ENCODE results near the gene AHRR. TPM values are rescaled to one million over a fixed set of nuclear protein-coding genes. Genes with fewer than 3 reads are reported as not detected.

AHRR gene
- total RNA-seq, 1 donor from 2014 or later = 10.5 TPM

- Histone ChIP-seq H3K27ac (ENCODE audit: low read depth, low read length) (peak overlapping the region; percentile 65), H3K4me3 (ENCODE audit: insufficient read depth, low read depth, low read length) (peak overlapping the region; percentile 50), H3K9ac (ENCODE audit: low read length) (peak overlapping the region; percentile 78), H4K20me1 (ENCODE audit: insufficient read depth, low read length) (peaks cover 31% of the 10 kb centered on the region), H2AFZ (ENCODE audit: low read depth, low read length) (peak overlapping the region; percentile 69), H3K79me2 (ENCODE audit: insufficient read depth, low read length) (peaks cover 61% of the 10 kb centered on the region), H3K4me1 (ENCODE audit: insufficient read depth, low read length) (peaks cover 12% of the 10 kb centered on the region), H3K27me3 (ENCODE audit: insufficient read depth, low read length) (no peaks in the 10 kb centered on the region), H3K9me3 (ENCODE audit: insufficient read depth, low read depth, low read length) (no peaks in the 10 kb centered on the region), H3K4me2 (ENCODE audit: low read length) (peak overlapping the region; percentile 81), H3K36me3 (ENCODE audit: insufficient read depth, low read length) (no peaks in the 10 kb centered on the region)
- Mint-ChIP-seq H3K4me1 (ENCODE audit: low read depth, unreplicated experiment) (peaks cover 9% of the 10 kb centered on the region), H3K36me3 (ENCODE audit: low read depth, unreplicated experiment) (peaks cover 5% of the 10 kb centered on the region), H3K27me3 (ENCODE audit: low read depth, unreplicated experiment) (peaks cover 2% of the 10 kb centered on the region), H3K27ac (ENCODE audit: unreplicated experiment) (peak overlapping the region; percentile 80), H3K9me3 (ENCODE audit: unreplicated experiment) (no peaks in the 10 kb centered on the region), H3K4me3 (ENCODE audit: unreplicated experiment) (peak overlapping the region; percentile 69)
- FAIRE-seq (no peak), DNase-seq (ENCODE audit: low read depth) (peak; percentile 55)
- TF ChIP-seq, protein P1, sequence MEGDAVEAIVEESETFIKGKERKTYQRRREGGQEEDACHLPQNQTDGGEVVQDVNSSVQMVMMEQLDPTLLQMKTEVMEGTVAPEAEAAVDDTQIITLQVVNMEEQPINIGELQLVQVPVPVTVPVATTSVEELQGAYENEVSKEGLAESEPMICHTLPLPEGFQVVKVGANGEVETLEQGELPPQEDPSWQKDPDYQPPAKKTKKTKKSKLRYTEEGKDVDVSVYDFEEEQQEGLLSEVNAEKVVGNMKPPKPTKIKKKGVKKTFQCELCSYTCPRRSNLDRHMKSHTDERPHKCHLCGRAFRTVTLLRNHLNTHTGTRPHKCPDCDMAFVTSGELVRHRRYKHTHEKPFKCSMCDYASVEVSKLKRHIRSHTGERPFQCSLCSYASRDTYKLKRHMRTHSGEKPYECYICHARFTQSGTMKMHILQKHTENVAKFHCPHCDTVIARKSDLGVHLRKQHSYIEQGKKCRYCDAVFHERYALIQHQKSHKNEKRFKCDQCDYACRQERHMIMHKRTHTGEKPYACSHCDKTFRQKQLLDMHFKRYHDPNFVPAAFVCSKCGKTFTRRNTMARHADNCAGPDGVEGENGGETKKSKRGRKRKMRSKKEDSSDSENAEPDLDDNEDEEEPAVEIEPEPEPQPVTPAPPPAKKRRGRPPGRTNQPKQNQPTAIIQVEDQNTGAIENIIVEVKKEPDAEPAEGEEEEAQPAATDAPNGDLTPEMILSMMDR (IDR thresholded peaks at IDR 0.05; ENCODE audit: insufficient read depth, low read depth, low read length) = no peak
Observed at GRCh38 chr5:343461-344401, 22.2 kb downstream of the AHRR start.

- H3K4me1 ChIP-seq (ENCODE audit: insufficient read depth, low read length) = peaks cover 12% of the 10 kb centered on the region
- H3K4me3 Mint-ChIP-seq (ENCODE audit: unreplicated experiment) = no peak overlapping the region
- H3K27me3 Mint-ChIP-seq (ENCODE audit: low read depth, unreplicated experiment) = peaks cover 2% of the 10 kb centered on the region
- peaks cover 9% of the 10 kb centered on the region for H3K4me1 Mint-ChIP-seq (ENCODE audit: low read depth, unreplicated experiment)
- H3K79me2 ChIP-seq (ENCODE audit: insufficient read depth, low read length) = peaks cover 53% of the 10 kb centered on the region
- no peaks in the 10 kb centered on the region for H3K9me3 Mint-ChIP-seq (ENCODE audit: unreplicated experiment)
- H3K9me3 ChIP-seq (ENCODE audit: insufficient read depth, low read depth, low read length) = no peaks in the 10 kb centered on the region
- peaks cover 5% of the 10 kb centered on the region for H3K36me3 Mint-ChIP-seq (ENCODE audit: low read depth, unreplicated experiment)
- DNase-seq (ENCODE audit: low read depth) (no peak), FAIRE-seq (no peak)
- H3K9ac ChIP-seq (ENCODE audit: low read length) = peak overlapping the region; percentile 78
- H4K20me1 ChIP-seq (ENCODE audit: insufficient read depth, low read length) = peaks cover 27% of the 10 kb centered on the region
- no peaks in the 10 kb centered on the region for H3K36me3 ChIP-seq (ENCODE audit: insufficient read depth, low read length)
- H2AFZ ChIP-seq (ENCODE audit: low read depth, low read length) = no peak overlapping the region
- no peak overlapping the region for H3K4me3 ChIP-seq (ENCODE audit: insufficient read depth, low read depth, low read length)
- no peak overlapping the region for H3K27ac Mint-ChIP-seq (ENCODE audit: unreplicated experiment)
- no peak for TF ChIP-seq EZH2 (IDR thresholded peaks at IDR 0.05; ENCODE audit: insufficient read depth, low read length)
- TF ChIP-seq, protein P1 (IDR thresholded peaks at IDR 0.05; ENCODE audit: insufficient read depth, low read depth, low read length) = no peak
- H3K4me2 ChIP-seq (ENCODE audit: low read length) = peak overlapping the region; percentile 81
- no peaks in the 10 kb centered on the region for H3K27me3 ChIP-seq (ENCODE audit: insufficient read depth, low read length)
- H3K27ac ChIP-seq (ENCODE audit: low read depth, low read length) = no peak overlapping the region
Observed at GRCh38 chr5:344668-345067, 23.2 kb downstream of the AHRR start.
